GM19455 (cell line): ENCODE measurements around the gene TNFRSF14.

Experiments used
- ATAC-seq: cut with Tn5 transposase; IDR thresholded peaks from one replicate; pipeline ENCODE4 v1.9.1; 2021; ENCODE audit not compliant: unreplicated experiment

TNFRSF14 gene

DNA sequence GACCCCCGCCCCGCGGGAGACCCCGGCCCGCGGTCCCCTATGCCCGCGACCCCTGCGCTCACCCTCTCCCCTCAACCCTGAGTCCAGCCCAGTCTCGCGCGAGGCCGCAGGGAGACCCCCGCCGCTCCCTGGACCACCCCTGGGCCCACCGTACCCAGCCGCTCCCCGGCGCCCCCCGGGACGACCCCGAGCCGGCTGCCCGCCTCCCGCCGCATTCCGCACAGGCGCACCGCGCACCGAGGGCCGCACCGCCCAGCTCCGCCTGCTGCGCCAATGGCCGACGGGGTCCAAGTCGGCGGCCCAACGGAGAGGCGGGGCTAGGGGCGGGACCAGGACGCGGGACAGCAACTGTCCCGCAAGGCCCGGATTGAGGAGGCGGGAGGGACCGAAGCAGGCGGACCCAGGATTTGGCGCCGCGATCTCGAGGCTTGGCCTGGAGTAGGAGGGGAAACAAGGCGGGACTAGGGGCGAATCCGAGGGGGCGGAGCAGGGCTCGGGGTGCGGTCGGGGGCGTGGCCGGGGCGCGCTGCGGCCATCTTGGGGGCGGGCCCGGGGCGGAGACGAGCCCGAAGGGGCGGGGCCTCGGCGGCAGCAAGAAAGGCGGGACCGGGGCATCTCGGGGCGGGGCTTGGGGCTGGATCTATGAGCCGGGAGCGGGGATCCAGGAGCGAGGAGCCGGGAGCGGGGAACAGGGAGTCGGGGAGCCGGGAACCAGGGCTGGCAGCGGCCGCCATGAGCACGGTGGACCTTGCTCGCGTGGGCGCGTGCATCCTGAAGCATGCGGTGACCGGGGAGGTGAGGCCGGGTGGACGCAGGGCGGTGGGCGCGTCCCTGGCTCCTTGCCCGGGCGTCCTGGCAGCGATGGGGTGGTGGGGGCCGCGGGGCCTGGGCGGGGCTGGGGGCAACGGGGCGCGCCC lies 30.2 kb downstream of the TNFRSF14 start, which contains the start of gene PRXL2B:
Gene PRXL2B, plus strand, starts transcription at position 624 of the 917 bp plus-strand sequence. Its CDS starts 109 bp downstream, at position 733.
- peak; percentile 54 for ATAC-seq

DNA sequence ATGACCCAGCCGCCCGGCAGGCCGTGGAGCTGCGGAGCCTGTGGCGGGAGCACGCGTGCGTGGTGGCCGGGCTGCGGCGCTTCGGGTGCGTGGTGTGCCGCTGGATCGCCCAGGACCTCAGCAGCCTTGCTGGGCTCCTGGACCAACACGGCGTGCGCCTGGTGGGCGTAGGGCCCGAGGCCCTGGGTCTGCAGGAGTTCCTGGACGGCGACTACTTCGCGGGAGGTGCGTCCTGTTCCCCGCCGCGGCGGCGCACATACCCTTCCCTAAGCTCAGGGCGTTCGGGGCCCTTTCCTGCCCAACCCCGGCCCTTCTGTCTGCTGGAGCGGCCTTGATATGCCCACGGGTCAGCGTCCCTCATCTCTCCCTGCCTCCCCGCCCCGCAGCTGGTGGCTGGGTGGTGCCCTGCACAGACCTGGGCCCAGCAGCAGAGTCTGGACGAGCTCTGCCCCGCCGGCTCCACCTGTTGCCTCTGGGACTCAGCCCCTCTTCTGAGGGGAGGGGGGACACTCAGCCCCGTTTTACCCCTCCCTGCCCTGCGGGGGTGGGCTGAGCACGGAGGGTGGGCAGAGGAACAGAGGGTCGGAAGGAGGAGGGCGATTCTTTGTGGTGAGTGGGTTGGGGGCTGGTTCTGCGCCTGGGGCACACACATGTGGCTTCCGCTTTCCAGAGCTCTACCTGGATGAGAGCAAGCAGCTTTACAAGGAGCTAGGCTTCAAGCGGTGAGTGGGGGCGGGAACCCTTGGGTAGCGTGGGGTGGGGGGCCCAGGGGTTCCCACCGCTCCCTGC lies 31.1 kb downstream of the TNFRSF14 start:
- ATAC-seq, result no peak

DNA sequence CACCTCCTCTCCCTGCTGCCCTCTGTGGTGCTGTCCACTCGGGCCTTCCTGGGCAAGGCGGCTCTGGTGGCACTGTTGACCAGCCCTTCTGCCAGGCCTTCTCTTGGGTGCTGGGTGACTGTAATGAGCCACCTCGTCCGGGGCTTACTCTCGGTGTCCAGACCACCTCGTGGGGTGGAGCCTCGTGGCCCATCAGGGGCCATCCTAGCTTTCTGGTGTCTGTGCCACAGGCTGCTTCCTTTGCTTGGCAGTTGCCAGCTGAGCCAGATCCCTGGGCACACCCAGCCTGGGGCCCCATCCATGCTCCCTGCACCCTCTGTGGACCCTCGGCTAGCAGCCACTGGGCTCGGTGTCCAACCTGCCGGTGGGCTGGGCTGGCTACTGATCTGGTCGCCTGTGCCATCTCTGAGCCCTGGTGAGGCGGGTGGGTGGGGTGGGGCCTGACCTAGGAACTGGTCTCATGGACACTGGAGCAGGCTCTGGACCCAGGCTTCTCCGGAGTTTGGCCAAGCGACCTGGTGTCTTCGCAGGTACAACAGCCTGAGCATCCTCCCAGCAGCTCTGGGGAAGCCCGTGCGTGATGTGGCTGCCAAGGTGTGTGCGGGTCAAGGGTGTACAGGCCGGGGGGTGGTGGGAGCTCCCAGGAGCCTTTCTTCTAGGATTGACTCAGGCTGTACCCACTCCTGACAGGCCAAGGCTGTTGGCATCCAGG lies 31.8 kb downstream of the TNFRSF14 start:
- ATAC-seq, result no peak

DNA sequence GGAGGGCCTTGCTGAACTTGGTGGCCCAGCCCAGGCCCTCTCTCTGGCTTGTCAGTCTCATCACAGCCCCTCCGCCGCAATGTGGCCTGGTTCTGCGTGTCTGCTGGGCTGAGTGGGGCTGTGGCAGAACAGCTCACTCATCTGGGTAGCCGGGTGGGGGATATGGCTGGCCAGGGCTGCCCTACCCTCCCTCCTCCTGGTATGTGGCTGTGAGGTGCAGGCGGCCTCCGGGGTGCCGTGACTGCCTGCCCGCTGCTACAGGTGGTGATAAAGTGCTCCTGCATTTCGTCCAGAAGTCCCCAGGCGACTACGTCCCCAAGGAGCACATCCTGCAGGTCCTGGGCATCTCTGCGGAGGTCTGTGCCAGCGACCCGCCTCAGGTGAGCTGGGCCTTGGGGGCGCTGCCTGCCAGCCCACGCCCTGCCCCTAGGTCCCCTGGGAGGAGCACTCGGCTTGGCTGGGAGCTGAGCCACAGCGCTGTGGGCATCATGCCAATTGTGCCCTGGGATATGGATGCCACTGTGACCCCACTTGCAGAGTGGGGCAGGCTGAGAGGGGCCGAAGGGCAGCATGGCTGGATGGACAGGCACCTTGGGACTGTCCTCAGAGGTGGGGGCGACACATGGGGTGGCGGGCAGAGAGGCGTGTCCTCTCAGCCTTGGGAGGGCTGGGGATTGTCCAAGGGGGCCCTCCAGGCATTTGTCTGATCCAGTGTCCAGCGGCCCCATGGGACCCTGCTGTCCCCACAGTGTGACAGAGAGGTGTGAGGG lies 32.7 kb downstream of the TNFRSF14 start:
- no peak for ATAC-seq

DNA sequence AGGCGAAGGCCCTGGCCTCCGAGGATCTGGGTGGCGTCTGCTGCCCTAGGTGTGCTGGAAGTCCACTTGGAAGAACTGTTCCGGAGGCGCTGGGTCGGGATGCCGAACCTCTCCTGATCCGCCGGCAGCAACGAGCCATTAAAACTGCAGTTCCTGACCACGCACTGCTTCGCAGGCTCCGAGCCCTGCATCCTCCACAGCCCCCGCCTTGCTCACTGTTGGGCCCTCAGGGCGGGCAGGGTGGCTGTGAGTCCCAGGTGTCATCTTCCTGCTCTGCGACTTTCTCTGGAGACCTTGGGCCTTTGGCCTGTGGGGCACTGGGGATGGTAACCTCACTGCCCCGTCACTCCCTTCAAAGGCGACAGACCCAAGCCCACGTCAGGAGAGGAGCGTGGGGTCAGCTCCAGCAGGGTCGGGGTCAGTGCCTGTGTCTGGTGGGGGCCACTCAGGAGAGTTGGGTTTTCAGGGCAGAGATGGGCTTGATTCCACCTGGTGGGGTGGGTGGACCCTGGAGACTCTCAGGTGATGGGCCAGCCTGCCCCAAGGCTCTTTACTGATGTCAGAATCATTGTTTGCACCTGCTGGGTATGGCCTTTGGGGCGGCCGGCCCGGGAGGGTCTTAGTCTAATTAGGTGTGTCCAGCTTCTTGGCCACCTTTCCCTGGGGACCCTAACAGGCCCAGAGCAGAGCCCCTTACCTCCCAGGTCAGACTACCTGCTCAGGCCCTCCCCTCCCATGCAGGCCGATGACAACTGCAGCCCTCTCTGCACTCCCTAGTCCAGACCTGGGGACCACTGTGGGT lies 33.5 kb downstream of the TNFRSF14 start:
- no peak for ATAC-seq

DNA sequence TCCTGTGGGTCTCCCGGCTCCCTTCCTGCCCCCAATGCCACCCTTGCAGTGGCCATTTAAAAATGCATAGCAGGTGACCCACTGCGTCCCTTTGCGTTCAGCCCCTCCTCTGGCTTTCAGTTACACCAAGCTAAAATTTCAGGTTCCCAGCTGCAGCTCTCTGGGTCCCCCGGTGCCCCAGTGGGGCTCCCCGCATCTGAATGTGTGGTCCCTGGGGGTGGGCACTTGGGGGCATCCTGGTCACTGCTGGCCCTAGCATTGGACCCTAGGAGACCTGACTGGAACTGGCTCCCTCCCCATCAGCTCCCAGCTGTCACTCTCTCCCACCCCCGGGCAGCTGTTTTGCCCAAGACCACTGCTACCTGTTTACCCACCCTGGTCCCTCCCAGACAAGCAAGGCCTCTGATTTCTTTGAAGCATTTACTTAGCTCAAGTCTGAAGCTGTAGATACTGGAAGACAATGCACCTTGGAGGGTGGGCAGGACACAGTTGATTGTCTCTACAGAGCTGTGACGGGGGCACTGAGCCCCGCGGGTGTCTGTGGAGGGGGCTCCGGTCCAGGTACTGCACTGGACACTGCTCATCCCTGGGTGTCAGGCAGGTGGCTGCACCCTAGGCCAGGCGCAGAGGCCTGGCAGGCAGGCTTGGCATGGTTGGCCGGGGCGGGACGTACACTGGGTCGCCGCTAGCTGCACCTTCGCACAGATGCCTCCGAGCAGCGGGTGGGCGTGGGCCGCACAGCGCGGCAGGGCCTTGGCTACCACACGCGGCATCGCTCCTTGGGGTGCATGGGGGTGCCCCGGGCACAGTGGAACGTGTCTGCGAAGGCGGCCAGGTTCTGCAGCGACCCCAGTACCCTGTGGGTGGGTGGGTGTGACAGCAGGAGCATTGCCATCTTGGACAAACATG lies 34.3 kb downstream of the TNFRSF14 start:
- ATAC-seq, result no peak

DNA sequence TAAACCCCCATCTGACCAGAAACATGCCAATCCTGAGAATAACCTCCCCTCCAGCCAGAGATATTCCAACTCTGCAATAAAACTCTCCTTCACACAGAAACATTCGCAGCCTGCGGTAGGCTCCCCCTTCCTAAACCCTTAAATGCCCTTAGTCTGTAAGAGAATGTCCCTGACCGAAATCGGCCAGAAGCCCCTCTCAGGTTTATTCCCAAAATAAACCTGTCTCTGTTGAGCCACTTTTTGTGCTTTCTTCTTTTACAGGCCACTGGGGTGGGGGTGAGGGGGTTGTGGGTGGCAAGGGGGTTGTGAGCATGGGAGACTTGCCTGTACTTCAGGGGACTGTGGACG lies 35.0 kb downstream of the TNFRSF14 start:
- ATAC-seq, result no peak

DNA sequence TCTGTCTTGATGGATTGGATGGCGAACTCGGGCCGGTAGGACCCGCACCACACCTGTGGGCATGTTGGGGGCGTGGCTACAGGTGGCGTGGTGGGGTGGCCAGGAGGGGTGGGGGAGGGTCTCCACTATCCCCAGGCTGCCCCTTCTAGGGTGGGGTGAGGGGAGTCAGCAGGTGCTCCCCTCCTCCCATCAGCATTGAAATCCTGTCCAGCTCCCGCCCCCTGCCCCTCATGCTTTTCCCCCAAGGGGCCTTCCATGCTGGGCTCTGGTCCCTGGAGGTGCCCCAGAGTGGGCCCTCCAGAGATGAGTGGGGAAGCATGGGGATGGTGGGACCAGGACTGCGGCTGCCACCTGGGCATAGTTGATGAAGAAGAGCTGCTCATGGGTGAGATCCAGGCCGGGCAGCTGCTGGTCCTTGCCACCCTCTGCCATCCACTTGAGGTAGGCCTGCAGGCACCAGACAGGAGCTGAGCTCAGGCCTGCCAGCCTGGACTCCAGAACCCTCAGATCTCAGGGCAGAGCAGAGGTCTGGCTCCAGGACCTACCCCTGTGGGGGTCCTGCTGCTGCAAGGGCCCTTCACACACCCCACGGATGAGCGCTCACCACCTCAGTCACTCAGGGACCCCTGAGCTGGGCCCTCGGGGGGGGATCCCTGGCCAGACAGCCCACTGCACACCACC lies 35.5 kb downstream of the TNFRSF14 start:
- ATAC-seq, result no peak

DNA sequence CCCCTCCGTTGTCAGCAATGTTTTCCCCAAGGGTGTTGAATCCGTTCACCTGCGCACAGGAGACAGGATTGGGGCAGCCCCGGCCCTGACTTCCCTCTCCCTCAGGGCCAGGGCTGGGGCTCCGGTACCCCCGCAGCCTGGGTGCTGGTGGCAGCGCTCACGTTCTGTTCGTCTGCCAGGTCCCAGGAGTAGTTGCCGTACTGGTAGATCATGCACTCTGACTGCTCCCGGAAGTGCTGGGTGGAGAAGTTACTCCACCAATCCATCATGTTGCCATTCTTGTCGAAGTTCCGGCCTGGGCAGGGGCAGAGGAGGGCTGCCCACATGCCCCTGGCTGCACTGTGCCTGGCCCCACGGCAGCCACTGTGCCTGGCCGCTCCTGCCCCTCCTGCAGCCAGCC lies 36.5 kb downstream of the TNFRSF14 start:
- no peak for ATAC-seq

DNA sequence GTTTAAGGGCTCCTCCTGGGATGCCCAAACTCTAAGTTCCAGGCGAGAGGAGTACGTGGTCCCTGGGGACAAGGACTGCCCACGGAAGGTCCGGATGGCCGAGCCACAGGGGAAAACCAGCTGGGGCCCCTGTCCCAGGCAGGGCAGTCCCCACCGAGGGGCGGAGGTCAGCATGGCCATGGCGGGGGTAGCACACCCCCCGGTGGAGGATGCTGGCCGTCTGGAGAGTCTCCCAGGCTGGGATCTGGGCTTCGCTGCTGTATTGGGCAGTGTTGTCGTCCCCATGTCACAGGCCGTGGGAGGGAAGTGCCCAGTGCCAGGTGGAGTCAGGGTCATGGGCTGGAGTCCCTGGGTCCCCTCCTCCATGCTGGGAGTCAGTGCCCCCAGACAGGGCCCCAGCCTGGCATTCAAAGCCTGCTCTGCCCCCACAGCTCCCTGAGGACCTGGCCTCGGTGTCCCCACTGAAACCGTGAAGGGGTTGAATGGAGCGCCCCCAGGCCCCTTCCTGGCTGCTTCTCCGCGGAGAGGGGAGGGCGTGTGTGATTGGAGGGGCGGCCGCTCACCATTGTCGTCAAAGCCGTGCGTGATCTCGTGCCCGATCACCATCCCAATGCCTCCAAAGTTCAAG lies 37.2 kb downstream of the TNFRSF14 start:
- ATAC-seq, result no peak

DNA sequence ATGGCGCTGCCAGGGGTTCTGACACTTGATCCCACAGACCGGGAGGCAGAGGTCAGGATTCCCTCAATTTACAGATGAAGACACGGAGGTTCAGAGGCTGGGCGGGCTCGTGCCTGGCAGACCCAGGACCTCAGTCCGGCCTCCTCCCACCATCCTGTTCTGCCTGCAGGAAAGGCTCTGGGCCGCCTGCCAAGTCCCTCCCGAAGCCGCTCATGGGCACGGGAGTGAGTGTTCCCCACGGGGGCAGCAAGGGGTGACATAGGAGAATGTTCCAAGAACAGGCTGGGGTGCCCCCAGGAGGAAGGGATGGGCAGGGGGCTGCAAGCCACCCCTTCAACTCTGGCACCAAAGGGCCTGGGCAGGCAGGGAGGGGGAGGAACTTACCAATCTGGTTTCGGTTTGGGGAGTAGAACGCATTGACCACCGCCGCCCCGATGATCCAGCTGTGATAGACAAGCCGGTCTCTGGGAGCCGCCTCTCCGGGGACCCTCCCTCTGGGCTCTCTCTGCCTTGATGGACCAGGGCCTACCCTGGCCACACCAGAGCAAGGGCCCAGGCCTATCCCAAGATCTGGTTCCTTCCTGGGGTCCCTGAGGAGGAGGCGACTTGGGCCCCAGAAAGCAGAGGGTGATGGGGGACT lies 38.0 kb downstream of the TNFRSF14 start:
- no peak for ATAC-seq

DNA sequence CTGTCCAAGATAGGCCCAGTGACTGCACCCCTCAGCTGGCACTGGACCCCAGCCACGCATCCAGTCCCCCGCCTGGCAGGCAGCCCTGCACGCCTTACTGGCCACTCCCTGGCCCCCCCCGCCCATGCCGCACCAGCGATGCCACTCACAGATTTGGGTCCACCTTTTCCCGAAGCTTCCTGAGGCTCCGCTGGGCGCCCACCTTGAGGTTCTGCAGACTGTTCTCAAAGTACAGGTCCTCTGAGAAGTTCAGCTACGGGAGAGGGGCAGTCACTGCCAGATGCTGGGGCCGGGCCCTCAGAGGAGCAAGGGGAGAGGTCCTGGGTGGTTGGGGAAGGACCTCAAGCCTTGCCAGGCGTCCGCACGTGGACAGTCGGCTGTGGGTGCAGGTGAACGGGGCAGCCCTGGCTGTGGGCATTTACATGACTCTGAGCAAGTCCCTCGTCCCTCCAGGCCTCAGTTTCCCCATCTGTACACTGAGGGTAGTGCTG lies 38.5 kb downstream of the TNFRSF14 start:
- ATAC-seq, result no peak

DNA sequence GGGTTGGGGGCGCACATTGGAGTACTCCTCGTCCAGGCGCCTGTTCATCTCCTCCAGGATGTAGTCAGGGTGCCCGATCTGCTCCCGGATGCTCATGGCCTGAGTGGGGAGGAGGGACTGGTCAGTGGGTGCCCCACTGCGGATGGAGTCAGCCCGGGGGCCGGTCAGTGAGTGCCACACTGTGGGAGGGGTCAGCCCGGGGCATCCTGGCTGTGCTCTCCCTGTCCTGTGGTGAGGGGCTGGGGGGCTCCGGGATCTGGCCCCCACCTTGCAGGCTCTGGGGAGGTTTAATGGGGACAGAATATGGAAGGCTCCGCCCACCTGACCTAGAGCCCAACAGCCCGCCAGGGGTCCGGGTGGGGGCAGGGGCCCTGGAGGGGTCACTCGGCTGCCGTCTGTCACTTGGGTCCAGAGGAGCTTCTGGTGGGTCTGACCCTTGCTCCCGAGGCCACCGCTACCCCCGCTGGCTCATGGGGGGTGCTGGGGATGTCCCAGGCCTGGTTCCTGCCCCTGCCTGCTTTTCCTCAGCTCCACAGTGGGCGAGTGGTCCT lies 39.2 kb downstream of the TNFRSF14 start:
- no peak for ATAC-seq

DNA sequence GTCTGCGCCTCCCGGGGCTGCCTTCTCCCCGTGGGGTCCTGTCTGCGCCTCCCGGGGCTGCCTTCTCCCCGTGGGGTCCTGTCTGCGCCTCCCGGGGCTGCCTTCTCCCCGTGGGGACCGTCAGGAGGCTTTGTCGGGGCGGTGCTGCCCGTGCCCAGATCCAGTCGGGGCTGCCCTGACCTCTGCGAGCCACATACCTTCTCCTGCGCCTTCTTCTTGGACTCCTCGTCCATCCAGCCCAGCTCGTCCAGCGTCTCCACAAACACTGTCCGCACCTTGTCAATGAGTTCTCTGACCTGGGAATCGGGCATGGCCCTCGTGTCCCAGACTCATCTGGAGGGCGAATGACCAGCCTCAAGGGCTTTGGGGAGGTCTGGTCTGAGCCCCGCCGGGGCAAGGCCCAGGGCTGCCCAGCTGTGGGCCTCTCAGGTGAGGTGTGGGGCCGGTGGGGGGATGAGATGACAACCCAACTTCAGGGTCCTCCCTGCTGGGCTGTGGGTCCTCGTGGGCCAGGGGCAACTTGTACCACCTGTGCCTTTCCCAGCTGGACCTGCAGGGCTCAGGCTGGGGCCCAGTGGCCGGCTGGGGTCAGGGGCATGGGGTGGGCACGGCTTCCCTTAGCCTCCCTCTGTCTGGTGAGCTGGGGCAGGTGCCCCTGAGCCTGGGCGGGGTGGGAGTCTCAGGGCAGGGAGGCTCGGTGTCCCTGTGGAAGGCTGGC lies 39.8 kb downstream of the TNFRSF14 start:
- no peak for ATAC-seq

DNA sequence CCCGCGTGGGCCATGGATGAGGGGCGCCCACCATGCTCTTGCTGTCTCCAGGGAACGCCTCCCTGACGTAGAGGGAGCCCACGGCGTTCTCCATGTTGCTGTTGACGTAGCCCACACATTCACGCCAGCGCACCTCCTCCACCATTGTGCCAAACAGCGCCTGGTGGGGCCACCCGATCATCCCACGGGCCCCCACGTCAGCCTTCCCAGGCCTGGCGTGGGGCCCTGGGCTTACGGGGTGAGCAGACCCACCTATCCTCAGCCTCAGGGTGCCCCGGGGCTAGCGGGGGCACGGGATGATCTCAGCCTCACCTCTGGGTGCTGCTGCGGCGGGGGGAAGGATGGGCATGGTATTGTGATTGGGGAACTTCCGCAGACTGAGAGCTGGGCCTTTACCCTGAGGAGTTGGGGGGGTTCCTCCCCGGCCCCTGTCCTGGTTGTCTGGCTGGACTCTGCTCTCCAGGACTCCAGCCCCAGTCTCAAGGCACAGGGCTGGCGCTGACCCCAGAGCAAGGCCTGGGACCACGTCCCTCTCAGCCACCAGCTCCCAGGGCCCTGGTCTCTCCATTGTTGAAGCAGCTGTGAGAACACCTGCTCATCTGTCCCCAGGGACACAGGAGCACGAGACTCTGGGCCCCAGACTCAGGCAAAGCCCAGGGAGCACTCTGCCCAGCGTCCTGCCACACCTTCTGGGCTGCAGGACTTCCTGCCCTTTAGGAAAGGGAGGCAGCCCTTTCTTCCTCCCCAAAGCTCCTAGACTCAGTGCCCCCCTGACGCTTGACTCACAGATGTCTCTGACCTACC lies 40.6 kb downstream of the TNFRSF14 start:
- ATAC-seq, result no peak
